ENCODE measurements around the gene PITRM1. TPM values are rescaled to one million over a fixed set of nuclear protein-coding genes. Genes with fewer than 3 reads are reported as not detected.

The PITRM1 gene
- total RNA-seq, 2 experiments from 2014 or later = 34.6 to 40.3 TPM

- H3K9me2 ChIP-seq (ENCODE audit: insufficient read depth, low read length) = no peaks in the 10 kb centered on the region
- H4K20me1 ChIP-seq (ENCODE audit: insufficient read depth, low read length) = no peaks in the 10 kb centered on the region
- ChIA-PET CTCF (ENCODE audit: unreplicated experiment) (no interaction called here), POLR2A (no interaction called here)
- no peaks in the 10 kb centered on the region for H3K9me3 ChIP-seq (ENCODE audit: low read length)
- BruUV-seq (replicated peaks) = no TSS peak
- no peaks in the 10 kb centered on the region for H3K4me1 ChIP-seq (ENCODE audit: insufficient read depth, low read length, poor library complexity, severe bottlenecking)
- H3K4me3 ChIP-seq (ENCODE audit: low read depth, low read length, poor library complexity, severe bottlenecking) = no peak overlapping the region
- H3K36me3 ChIP-seq (ENCODE audit: insufficient read depth, low read length) = no peaks in the 10 kb centered on the region
- no peak for DNase-seq (ENCODE audit: low spot score)
- H3K27ac ChIP-seq (ENCODE audit: low read depth, low read length, poor library complexity, severe bottlenecking) = no peak overlapping the region
- no peak overlapping the region for H2AFZ ChIP-seq (ENCODE audit: low read length)
- intact Hi-C loops (cut with micrococcal nuclease; ENCODE audit: unreplicated experiment) = no loop called here
- H3K79me2 ChIP-seq (ENCODE audit: insufficient read depth, low read depth, low read length) = no peaks in the 10 kb centered on the region
- H3K4me2 ChIP-seq (ENCODE audit: low read length) = no peak overlapping the region
- no peak for TF ChIP-seq EZH2phosphoT487 (IDR thresholded peaks at IDR 0.05; ENCODE audit: borderline replicate concordance, low read depth, low read length)
- TF ChIP-seq CTCF (conservative IDR thresholded peaks at IDR 0.05; ENCODE audit: low read length) = no peak
Measured at GRCh38 chr10:3185386-3185785, 12.8 kb upstream of the PITRM1 start.

GRCh38 chr10:3180355-3181025 is 7.9 kb upstream of the PITRM1 start:
- Histone ChIP-seq H3K27ac (ENCODE audit: low read depth, low read length, poor library complexity, severe bottlenecking) (no peak overlapping the region), H3K4me1 (ENCODE audit: insufficient read depth, low read length, poor library complexity, severe bottlenecking) (no peaks in the 10 kb centered on the region), H3K9me3 (ENCODE audit: low read length) (no peaks in the 10 kb centered on the region), H3K4me3 (ENCODE audit: low read depth, low read length, poor library complexity, severe bottlenecking) (no peak overlapping the region), H3K4me2 (ENCODE audit: low read length) (no peak overlapping the region), H3K79me2 (ENCODE audit: insufficient read depth, low read depth, low read length) (no peaks in the 10 kb centered on the region), H3K36me3 (ENCODE audit: insufficient read depth, low read length) (no peaks in the 10 kb centered on the region), H2AFZ (ENCODE audit: low read length) (no peak overlapping the region), H3K9me2 (ENCODE audit: insufficient read depth, low read length) (no peaks in the 10 kb centered on the region), H4K20me1 (ENCODE audit: insufficient read depth, low read length) (no peaks in the 10 kb centered on the region)
- POLR2A ChIA-PET = interaction anchor here (0.6 kb wide), 1 partner anchor 1479 kb away, joined by 8 read pairs; no protein-coding TSS in a partner anchor
- TF ChIP-seq CTCF (conservative IDR thresholded peaks at IDR 0.05; ENCODE audit: low read length) (no peak), EZH2phosphoT487 (IDR thresholded peaks at IDR 0.05; ENCODE audit: borderline replicate concordance, low read depth, low read length) (no peak)
- no TSS peak for BruUV-seq (replicated peaks)
- DNase-seq (ENCODE audit: low spot score) = no peak
- CTCF ChIA-PET (ENCODE audit: unreplicated experiment) = no interaction called here
- intact Hi-C loops (cut with micrococcal nuclease; ENCODE audit: unreplicated experiment) = no loop called here

GRCh38 chr10:3179174-3179573 is 6.6 kb upstream of the PITRM1 start:
- intact Hi-C loops (cut with micrococcal nuclease; ENCODE audit: unreplicated experiment) = no loop called here
- TF ChIP-seq EZH2phosphoT487 (IDR thresholded peaks at IDR 0.05; ENCODE audit: borderline replicate concordance, low read depth, low read length) = no peak
- no peak for TF ChIP-seq CTCF (conservative IDR thresholded peaks at IDR 0.05; ENCODE audit: low read length)
- H4K20me1 ChIP-seq (ENCODE audit: insufficient read depth, low read length) = no peaks in the 10 kb centered on the region
- no peaks in the 10 kb centered on the region for H3K9me2 ChIP-seq (ENCODE audit: insufficient read depth, low read length)
- ChIA-PET POLR2A (no interaction called here), CTCF (ENCODE audit: unreplicated experiment) (no interaction called here)
- no peak overlapping the region for H3K4me2 ChIP-seq (ENCODE audit: low read length)
- H3K4me1 ChIP-seq (ENCODE audit: insufficient read depth, low read length, poor library complexity, severe bottlenecking) = no peaks in the 10 kb centered on the region
- H3K27ac ChIP-seq (ENCODE audit: low read depth, low read length, poor library complexity, severe bottlenecking) = no peak overlapping the region
- H3K36me3 ChIP-seq (ENCODE audit: insufficient read depth, low read length) = no peaks in the 10 kb centered on the region
- BruUV-seq (replicated peaks) = no TSS peak
- no peak overlapping the region for H2AFZ ChIP-seq (ENCODE audit: low read length)
- DNase-seq (ENCODE audit: low spot score) = no peak
- H3K4me3 ChIP-seq (ENCODE audit: low read depth, low read length, poor library complexity, severe bottlenecking) = no peak overlapping the region
- no peaks in the 10 kb centered on the region for H3K79me2 ChIP-seq (ENCODE audit: insufficient read depth, low read depth, low read length)
- no peaks in the 10 kb centered on the region for H3K9me3 ChIP-seq (ENCODE audit: low read length)
